HEK293 (cell line): Measurements from ENCODE around the gene COL4A1.

ENCODE experiments used
- CTCF ChIA-PET: fragments of 350-600 bp; formaldehyde crosslinking; extraction: SDS; loops from one replicate; lab custom pipeline; 2021; ENCODE audit warnings: antibody characterized with exemption; lab: Yijun Ruan, JAX
- POLR2A ChIA-PET: fragments of 300-600 bp; formaldehyde crosslinking; extraction: SDS; loops from one replicate; lab custom pipeline; 2020; ENCODE audit warnings: antibody characterized with exemption, inconsistent platforms; lab: Yijun Ruan, JAX
- H3K27ac ChIP-seq: fragments of 200-500 bp; sonication (Bioruptor generic); 2 replicates; pipeline ENCODE4 v1.5.1; 2014; ENCODE audit warnings: low read depth, low read length, control low read depth, inconsistent platforms; ENCODE audit errors: extremely low read depth
- H3K36me3 ChIP-seq, 2 experiments: fragments of 200-500 bp in 1 of 2; sonication (Bioruptor generic) in 1 of 2; 1 replicate in 1 of 2; 2 replicates in 1 of 2; pipeline ENCODE4 v1.5.1; 2014 to 2017; ENCODE audit warnings: inconsistent platforms in 2 of 2, low read length in 2 of 2; ENCODE audit not compliant: control insufficient read depth in 2 of 2, insufficient read depth in 1 of 2
- H3K4me1 ChIP-seq: fragments of 200-500 bp; sonication (Bioruptor generic); 2 replicates; pipeline ENCODE4 v1.5.1; 2014; ENCODE audit warnings: mild to moderate bottlenecking, low read length, inconsistent platforms; ENCODE audit not compliant: control insufficient read depth, insufficient read depth
- H3K4me3 ChIP-seq: 2 replicates; pipeline ENCODE4 v1.5.1; 2011; ENCODE audit warnings: low read depth, mild to moderate bottlenecking, control low read depth, low read length, moderate library complexity
- H3K9me3 ChIP-seq: fragments of 200-500 bp; sonication (Bioruptor generic); 2 replicates; pipeline ENCODE4 v1.5.1; 2014; ENCODE audit warnings: low read depth, low read length, inconsistent platforms; ENCODE audit not compliant: control insufficient read depth, insufficient read depth
- EGR2 ChIP-seq: fragments of 450-650 bp; formaldehyde crosslinking; IDR thresholded peaks from 2 replicates; pipeline ENCODE4 v1.5.1; 2016; ENCODE audit warnings: low read depth, missing biosample characterization, missing genetic modification characterization
- HOXD13 ChIP-seq: sonication (generic); formaldehyde crosslinking; IDR thresholded peaks from 2 replicates; pipeline ENCODE4 v1.8.0; 2022; ENCODE audit warnings: missing genetic modification reagents, borderline replicate concordance
- KLF9 ChIP-seq: fragments of 450-650 bp; formaldehyde crosslinking; IDR thresholded peaks from 2 replicates; pipeline ENCODE4 v1.5.1; 2016; ENCODE audit warnings: missing biosample characterization, missing genetic modification characterization, low read depth
- MYNN ChIP-seq: fragments of 450-650 bp; formaldehyde crosslinking; IDR thresholded peaks from 2 replicates; pipeline ENCODE4 v1.5.1; 2016; ENCODE audit warnings: missing biosample characterization, missing genetic modification characterization, borderline replicate concordance
- PRDM10 ChIP-seq: fragments of 450-650 bp; formaldehyde crosslinking; IDR thresholded peaks from 2 replicates; pipeline ENCODE4 v1.5.1; 2016; ENCODE audit warnings: missing biosample characterization, missing genetic modification characterization
- SP3 ChIP-seq: fragments of 450-650 bp; formaldehyde crosslinking; IDR thresholded peaks from 2 replicates; pipeline ENCODE4 v1.5.1; 2016; ENCODE audit warnings: missing biosample characterization, missing genetic modification characterization
- TCF7L2 ChIP-seq: IDR thresholded peaks from 2 replicates; pipeline ENCODE4 v1.6.1; 2011; ENCODE audit warnings: low read depth, mild to moderate bottlenecking, inconsistent platforms, low read length, moderate library complexity, borderline replicate concordance
- YY1 ChIP-seq: fragments of 450-650 bp; formaldehyde crosslinking; IDR thresholded peaks from 2 replicates; pipeline ENCODE4 v1.5.1; 2018; ENCODE audit warnings: missing biosample characterization, missing genetic modification characterization
- ZBTB44 ChIP-seq: fragments of 450-650 bp; IDR thresholded peaks from 2 replicates; pipeline ENCODE4 v1.5.1; 2018; ENCODE audit warnings: missing biosample characterization, mild to moderate bottlenecking, missing genetic modification characterization
- ZBTB6 ChIP-seq: fragments of 450-650 bp; formaldehyde crosslinking; IDR thresholded peaks from 2 replicates; pipeline ENCODE4 v1.5.1; 2017; ENCODE audit warnings: missing biosample characterization, missing genetic modification characterization
- ZFP69B ChIP-seq: fragments of 450-650 bp; formaldehyde crosslinking; IDR thresholded peaks from 2 replicates; pipeline ENCODE4 v1.5.1; 2016; ENCODE audit warnings: missing biosample characterization, missing genetic modification characterization
- ZNF157 ChIP-seq: fragments of 450-650 bp; formaldehyde crosslinking; IDR thresholded peaks from 2 replicates; pipeline ENCODE4 v1.5.1; 2016; ENCODE audit warnings: missing biosample characterization, missing genetic modification characterization
- ZNF18 ChIP-seq: fragments of 450-650 bp; formaldehyde crosslinking; IDR thresholded peaks from 2 replicates; pipeline ENCODE4 v1.5.1; 2016; ENCODE audit warnings: missing biosample characterization, missing genetic modification characterization
- ZNF184 ChIP-seq: fragments of 450-650 bp; IDR thresholded peaks from 2 replicates; pipeline ENCODE4 v1.5.1; 2018; ENCODE audit warnings: missing biosample characterization, mild to moderate bottlenecking, missing genetic modification characterization
- ZNF302 ChIP-seq: fragments of 450-650 bp; formaldehyde crosslinking; IDR thresholded peaks from 2 replicates; pipeline ENCODE4 v1.5.1; 2016; ENCODE audit warnings: missing biosample characterization, missing genetic modification characterization, low read depth
- ZNF416 ChIP-seq: fragments of 450-650 bp; formaldehyde crosslinking; IDR thresholded peaks from 2 replicates; pipeline ENCODE4 v1.5.1; 2016; ENCODE audit warnings: missing biosample characterization, missing genetic modification characterization
- ZNF610 ChIP-seq: fragments of 450-650 bp; formaldehyde crosslinking; IDR thresholded peaks from 2 replicates; pipeline ENCODE4 v1.5.1; 2016; ENCODE audit warnings: missing biosample characterization, missing genetic modification characterization, borderline replicate concordance
- ZNF623 ChIP-seq: fragments of 450-650 bp; formaldehyde crosslinking; IDR thresholded peaks from 2 replicates; pipeline ENCODE4 v1.5.1; 2016; ENCODE audit warnings: missing biosample characterization, missing genetic modification characterization
- ZSCAN4 ChIP-seq: fragments of 450-650 bp; formaldehyde crosslinking; IDR thresholded peaks from 2 replicates; pipeline ENCODE4 v1.5.1; 2017; ENCODE audit warnings: missing biosample characterization, missing genetic modification characterization

The COL4A1 gene

GRCh38 chr13:110217811-110218210 lies 89.1 kb downstream of the COL4A1 start:
- Histone ChIP-seq H3K9me3 (no peaks in the 10 kb centered on the region), H3K27ac (no peak overlapping the region), H3K4me3 (no peak overlapping the region), H3K4me1 (no peaks in the 10 kb centered on the region), H3K36me3 (no peaks in the 10 kb centered on the region)
- ChIA-PET CTCF (interaction anchor here (0.9 to 1.4 kb wide), 2 partner anchors 29 to 238 kb away, joined by 3 to 4 read pairs; no protein-coding TSS in a partner anchor), POLR2A (no interaction called here)
- TF ChIP-seq ZFP69B (tag by site-specific recombination) (no peak), ZBTB6 (tag by site-specific recombination) (no peak), EGR2 (tag by site-specific recombination) (no peak), ZNF18 (tag by site-specific recombination) (no peak), ZNF623 (tag by site-specific recombination) (no peak), PRDM10 (no peak), ZBTB44 (tag by site-specific recombination) (no peak), YY1 (tag by site-specific recombination) (no peak), TCF7L2 (no peak), ZNF302 (tag by site-specific recombination) (no peak), MYNN (no peak)

- TF ChIP-seq HOXD13 (CRISPR knock-in tag), result no peak
- TF ChIP-seq KLF9 (tag by site-specific recombination), result no peak
- no peak for TF ChIP-seq ZSCAN4 (tag by site-specific recombination)
- no peak for TF ChIP-seq SP3 (tag by site-specific recombination)
- no peak for TF ChIP-seq ZBTB6 (tag by site-specific recombination)
- TF ChIP-seq ZNF610, result no peak
- no peak for TF ChIP-seq ZNF184
- TF ChIP-seq ZNF416, result no peak
- no peak for TF ChIP-seq ZNF157 (tag by site-specific recombination)
- CTCF ChIA-PET, result interaction anchor here (1.4 kb wide), 1 partner anchor 239 kb away, joined by 4 read pairs; no protein-coding TSS in a partner anchor
- POLR2A ChIA-PET, result no interaction called here
- no peaks in the 10 kb centered on the region for H3K9me3 ChIP-seq
- no peaks in the 10 kb centered on the region for H3K36me3 ChIP-seq
- no peak overlapping the region for H3K4me3 ChIP-seq
- H3K4me1 ChIP-seq, result no peaks in the 10 kb centered on the region
- H3K27ac ChIP-seq, result no peak overlapping the region
These were observed 89.9 kb downstream of the COL4A1 start for GRCh38 chr13:110217085-110217484.
